Kidney (tissue), 14 donors: ENCODE data around the gene DSE. TPM values are rescaled to one million over a fixed set of nuclear protein-coding genes. Genes with fewer than 3 reads are reported as not detected.

Experiments used
- DNase-seq, 5 donors: peaks; one replicate each; pipeline ENCODE4 v3.0.0-alpha.2; 2013 to 2020
- FAIRE-seq: peaks from 2 replicates; lab custom pipeline; 2012; peaks lifted over from hg19 to GRCh38; lab: Jason Lieb, UNC
- H3K27ac ChIP-seq, 2 donors: one replicate each; pipeline ENCODE4 v1.7.0; 2013; ENCODE audit warnings: low read depth in 2 of 2, low read length in 2 of 2, inconsistent platforms in 1 of 2
- H3K27me3 ChIP-seq: one replicate; pipeline ENCODE4 v1.7.1; 2013; ENCODE audit warnings: low read length, inconsistent platforms; ENCODE audit not compliant: control insufficient read depth, insufficient read depth
- H3K36me3 ChIP-seq, 3 donors: one replicate each; pipeline versions ENCODE4 v1.7.0 to v1.7.1; 2013; ENCODE audit warnings: low read length in 3 of 3, control low read depth in 1 of 3, inconsistent platforms in 1 of 3; ENCODE audit not compliant: insufficient read depth in 3 of 3, control insufficient read depth in 2 of 3
- H3K4me1 ChIP-seq, 3 donors: one replicate each; pipeline versions ENCODE4 v1.7.0 to v1.7.1; 2013; ENCODE audit warnings: low read length in 3 of 3, inconsistent platforms in 1 of 3, low read depth in 1 of 3; ENCODE audit not compliant: control insufficient read depth in 2 of 3, insufficient read depth in 2 of 3
- H3K4me3 ChIP-seq, 3 donors: one replicate each; pipeline versions ENCODE4 v1.7.0 to v1.8.1; 2013; ENCODE audit warnings: low read length in 3 of 3, control low read depth in 1 of 3, inconsistent platforms in 1 of 3
- H3K9ac ChIP-seq, 3 donors: one replicate each; pipeline versions ENCODE4 v1.7.0 to v1.7.1; 2013; ENCODE audit warnings: low read length in 3 of 3, control low read depth in 1 of 3, inconsistent platforms in 1 of 3
- H3K9me3 ChIP-seq, 3 donors: one replicate each; pipeline versions ENCODE4 v1.7.0 to v1.7.1; 2013; ENCODE audit warnings: low read length in 3 of 3, control low read depth in 1 of 3, inconsistent platforms in 1 of 3; ENCODE audit not compliant: control insufficient read depth in 2 of 3, insufficient read depth in 1 of 3
- CTCF ChIP-seq: IDR thresholded peaks from 3 replicates; pipeline ENCODE4 v1.5.1; 2012; ENCODE audit warnings: mild to moderate bottlenecking, moderate library complexity, borderline replicate concordance; ENCODE audit not compliant: insufficient read depth; ENCODE audit errors: extremely low read depth
- intact Hi-C: fragments of 100-400 bp; cut with DNase I; formaldehyde crosslinking; loops from one replicate; pipeline ENCODE4 v1.11.1; 2022
- polyA plus RNA-seq: library from polyadenylated mRNA; stranded (reverse); fragments of 350-450 nt; fragmentation: Illumina TruSeq; extraction: RNeasy Lipid Tissue Mini Kit (QIAGEN cat#74804); gene quantifications from one replicate; pipeline ENCODE4 v1.2.3, GENCODE V29; 2014; ENCODE audit warnings: low read depth, low replicate concordance; ENCODE audit not compliant: insufficient read depth
- total RNA-seq: library from RNA; stranded (reverse); fragmentation: NEBNext Ultra II Directional; extraction: Animal tissue kit (Norgen Biotek cat#: 25700); gene quantifications from one replicate; pipeline ENCODE4 v1.2.1, GENCODE V29; 2021
- donor health status: control.
- donor health status: control.
- donor health status: control.
- donor health status: control.
- donor health status: control.
- donor health status: DM: yes; HTN: yes; CAD: no.
- donor health status: Normal renal cell carcinoma (clear cell type).

Gene DSE
- total and polyA plus RNA-seq, 2 donors from 2014 or later, result 6.9 to 47.7 TPM

DNA sequence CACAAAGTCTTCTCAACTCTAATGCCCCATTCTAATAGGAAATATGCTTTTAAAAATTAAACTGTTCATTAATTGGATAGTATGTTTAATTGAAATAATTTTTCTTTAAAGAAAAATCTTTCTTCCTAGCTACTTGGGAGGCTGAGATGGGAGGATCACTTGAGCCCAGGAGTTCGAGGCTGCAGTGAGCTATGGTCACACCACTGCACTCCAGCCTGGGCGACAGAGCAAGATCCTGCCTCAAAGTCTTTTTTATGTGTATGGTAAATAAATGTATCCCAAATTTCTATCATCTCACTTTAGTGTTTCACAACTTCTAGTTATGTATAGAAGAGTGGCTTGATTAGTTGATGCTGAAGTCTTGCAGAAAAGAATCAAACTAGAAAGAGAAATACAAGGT, 4.5 kb downstream of the DSE start:
- H3K36me3 ChIP-seq, result no peaks in the 10 kb centered on the region
- H3K27me3 ChIP-seq, result no peaks in the 10 kb centered on the region
- H3K4me3 ChIP-seq, result no peak overlapping the region
- peaks cover 0 to 1% (median 0%) of the 10 kb centered on the region in 3 donors for H3K4me1 ChIP-seq
- FAIRE-seq (no peak), DNase-seq (no peak)
- no peak overlapping the region for H3K27ac ChIP-seq
- H3K9ac ChIP-seq, result no peak overlapping the region
- no peaks in the 10 kb centered on the region for H3K9me3 ChIP-seq
- intact Hi-C loops, result no loop called here
- no peak for TF ChIP-seq CTCF

DNA sequence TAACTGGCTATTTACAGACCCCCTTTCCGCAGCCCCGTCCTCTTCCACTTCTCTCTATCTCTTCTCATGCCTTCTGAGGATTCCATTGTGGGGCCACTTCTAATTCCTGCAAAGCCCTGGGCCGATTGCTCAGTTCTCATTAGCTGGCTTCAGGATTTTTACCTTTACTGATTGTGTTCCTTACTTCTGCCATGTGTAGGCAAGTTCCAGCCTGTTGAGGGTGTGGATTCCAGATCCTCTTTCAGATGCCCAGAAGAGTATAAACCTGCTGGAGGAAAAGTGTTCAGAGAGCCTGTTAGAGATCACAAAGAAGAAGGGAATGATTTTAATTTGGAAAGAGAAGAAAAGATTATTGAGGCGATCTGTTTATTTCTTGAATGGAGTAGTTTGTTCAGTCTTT, 5.4 kb downstream of the DSE start:
- FAIRE-seq, result no peak
- DNase-seq, result no peak
- no peak overlapping the region for H3K4me3 ChIP-seq
- no peak for TF ChIP-seq CTCF
- no peaks in the 10 kb centered on the region for H3K4me1 ChIP-seq
- intact Hi-C loops, result no loop called here
- no peak overlapping the region for H3K9ac ChIP-seq
- no peaks in the 10 kb centered on the region for H3K27me3 ChIP-seq
- H3K27ac ChIP-seq, result no peak overlapping the region
- H3K9me3 ChIP-seq, result no peaks in the 10 kb centered on the region
- no peaks in the 10 kb centered on the region for H3K36me3 ChIP-seq

DNA sequence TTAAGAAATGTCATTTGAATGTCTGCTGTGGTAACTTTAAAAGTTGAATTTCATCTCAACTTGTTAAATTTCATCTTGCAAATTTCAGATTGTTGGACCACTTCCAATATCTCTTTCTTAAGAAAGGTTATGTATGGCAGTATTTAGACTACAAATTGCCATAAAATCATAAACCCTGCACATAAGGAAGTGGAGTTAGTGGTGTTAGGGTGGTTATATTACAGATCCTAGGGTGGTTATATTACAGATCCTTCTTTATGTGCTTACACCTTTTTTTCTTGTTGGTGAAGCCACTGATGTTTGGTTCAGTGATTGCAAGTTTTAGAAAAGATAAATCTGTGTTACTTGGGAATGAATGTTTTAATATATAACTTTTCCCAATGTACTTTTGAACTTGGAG, 9.0 kb downstream of the DSE start:
- TF ChIP-seq CTCF, result no peak
- no peaks in the 10 kb centered on the region for H3K36me3 ChIP-seq
- no peak for FAIRE-seq
- H3K9ac ChIP-seq, result no peak overlapping the region
- H3K4me3 ChIP-seq, result no peak overlapping the region
- H3K27me3 ChIP-seq, result no peaks in the 10 kb centered on the region
- no peak for DNase-seq
- H3K9me3 ChIP-seq, result no peaks in the 10 kb centered on the region
- H3K27ac ChIP-seq, result no peak overlapping the region
- intact Hi-C loops, result no loop called here
- no peaks in the 10 kb centered on the region for H3K4me1 ChIP-seq

DNA sequence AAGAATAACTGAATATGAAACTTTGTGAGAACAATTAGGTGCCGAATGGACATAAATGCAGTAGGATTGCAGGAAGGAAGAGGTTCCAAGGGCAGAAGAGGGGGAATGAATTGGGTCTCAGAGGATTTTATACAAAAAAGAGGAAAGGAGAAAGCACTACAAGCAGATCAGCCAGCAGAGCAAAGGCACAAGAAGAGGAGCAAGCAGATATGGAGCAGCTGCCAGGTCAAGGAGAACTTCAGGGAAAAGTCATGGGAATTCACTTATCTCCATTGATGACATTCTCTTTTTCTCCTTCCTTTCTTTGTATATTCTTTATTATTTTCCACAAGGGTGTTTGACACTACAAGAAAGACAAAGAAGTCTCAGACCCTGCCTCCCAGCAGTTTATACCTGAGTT, 9.6 kb downstream of the DSE start:
- intact Hi-C loops, result no loop called here
- TF ChIP-seq CTCF, result no peak
- H3K4me3 ChIP-seq, result no peak overlapping the region
- H3K27me3 ChIP-seq, result no peaks in the 10 kb centered on the region
- no peaks in the 10 kb centered on the region for H3K9me3 ChIP-seq
- DNase-seq (no peak), FAIRE-seq (no peak)
- no peak overlapping the region for H3K27ac ChIP-seq
- no peaks in the 10 kb centered on the region for H3K36me3 ChIP-seq
- no peak overlapping the region for H3K9ac ChIP-seq
- H3K4me1 ChIP-seq, result no peaks in the 10 kb centered on the region
